ENCODE results near the gene DGKB. TPM values are rescaled to one million over a fixed set of nuclear protein-coding genes. Genes with fewer than 3 reads are reported as not detected.

The DGKB gene
- total RNA-seq, 1 experiment from 2014 or later: 1.9 TPM

- ChIA-PET POLR2A (interaction anchor here (0.6 kb wide), 1 partner anchor 206 kb away, joined by 5 read pairs; no protein-coding TSS in a partner anchor), CTCF (interaction anchor here (1.4 to 1.5 kb wide), 2 partner anchors 27 to 254 kb away, joined by 3 read pairs; no protein-coding TSS in a partner anchor)
- H3K27ac Mint-ChIP-seq: peak overlapping the region; percentile 67; the same call in 1 of the 2 replicates
- TF ChIP-seq ELF4 (CRISPR knock-in tag; IDR thresholded peaks at IDR 0.05; ENCODE audit: low read depth): no peak
- TF ChIP-seq NR1H2 (CRISPR knock-in tag; IDR thresholded peaks at IDR 0.05): no peak
- TF ChIP-seq TCF7 (CRISPR knock-in tag; IDR thresholded peaks at IDR 0.05; ENCODE audit: low read depth): no peak
- TF ChIP-seq ATF1 (CRISPR knock-in tag; IDR thresholded peaks at IDR 0.05): no peak
- TF ChIP-seq E2F1 (CRISPR knock-in tag; IDR thresholded peaks at IDR 0.05): no peak
- TF ChIP-seq EMX1 (CRISPR knock-in tag; IDR thresholded peaks at IDR 0.05): no peak
- no peak for TF ChIP-seq ERG (CRISPR knock-in tag; IDR thresholded peaks at IDR 0.05)
- no peak for TF ChIP-seq JUN (CRISPR knock-in tag; IDR thresholded peaks at IDR 0.05)
- no peak for TF ChIP-seq ZNF532 (CRISPR knock-in tag; IDR thresholded peaks at IDR 0.05; ENCODE audit: borderline replicate concordance)
- TF ChIP-seq ZNF425 (CRISPR knock-in tag; conservative IDR thresholded peaks at IDR 0.05): no peak
- no peak for TF ChIP-seq SP1 (CRISPR knock-in tag; conservative IDR thresholded peaks at IDR 0.05)
- TF ChIP-seq ZNF423 (CRISPR knock-in tag; IDR thresholded peaks at IDR 0.05): no peak
- no peak for TF ChIP-seq HMGA2 (CRISPR knock-in tag; IDR thresholded peaks at IDR 0.05)
- no peak for TF ChIP-seq RELA (CRISPR knock-in tag; IDR thresholded peaks at IDR 0.05; ENCODE audit: borderline replicate concordance)
- no peak for TF ChIP-seq NFYB (CRISPR knock-in tag; conservative IDR thresholded peaks at IDR 0.05; ENCODE audit: low read depth)
- no peak for TF ChIP-seq IRF1 (CRISPR knock-in tag; IDR thresholded peaks at IDR 0.05)
- no peak for TF ChIP-seq ZNF317 (CRISPR knock-in tag; IDR thresholded peaks at IDR 0.05; ENCODE audit: borderline replicate concordance, low read depth)
- no peak for TF ChIP-seq MXD4 (CRISPR knock-in tag; IDR thresholded peaks at IDR 0.05; ENCODE audit: borderline replicate concordance)
- TF ChIP-seq ZNF671 (CRISPR knock-in tag; IDR thresholded peaks at IDR 0.05): no peak
- no peak for TF ChIP-seq PRRX2 (CRISPR knock-in tag; IDR thresholded peaks at IDR 0.05)
- no peaks in the 10 kb centered on the region for H3K9me3 Mint-ChIP-seq
- ATAC-seq (peak; percentile 26; the same call in 1 of the 2 replicates), DNase-seq (ENCODE audit: low spot score) (no peak)
- H3K4me3 Mint-ChIP-seq: no peak overlapping the region
- H3K36me3 Mint-ChIP-seq: no peaks in the 10 kb centered on the region
- H3K4me1 Mint-ChIP-seq: peaks cover 10% of the 10 kb centered on the region
- no peaks in the 10 kb centered on the region for H3K27me3 Mint-ChIP-seq (ENCODE audit: low read depth)
These were observed 140.8 kb downstream of the DGKB start for GRCh38 chr7:14761510-14762296.
